ENCODE data around the gene GRB10. TPM values are rescaled to one million over a fixed set of nuclear protein-coding genes. Genes with fewer than 3 reads are reported as not detected.

The GRB10 gene
- total RNA-seq, 2 experiments from 2014 or later: 6.3 to 6.6 TPM

DNA sequence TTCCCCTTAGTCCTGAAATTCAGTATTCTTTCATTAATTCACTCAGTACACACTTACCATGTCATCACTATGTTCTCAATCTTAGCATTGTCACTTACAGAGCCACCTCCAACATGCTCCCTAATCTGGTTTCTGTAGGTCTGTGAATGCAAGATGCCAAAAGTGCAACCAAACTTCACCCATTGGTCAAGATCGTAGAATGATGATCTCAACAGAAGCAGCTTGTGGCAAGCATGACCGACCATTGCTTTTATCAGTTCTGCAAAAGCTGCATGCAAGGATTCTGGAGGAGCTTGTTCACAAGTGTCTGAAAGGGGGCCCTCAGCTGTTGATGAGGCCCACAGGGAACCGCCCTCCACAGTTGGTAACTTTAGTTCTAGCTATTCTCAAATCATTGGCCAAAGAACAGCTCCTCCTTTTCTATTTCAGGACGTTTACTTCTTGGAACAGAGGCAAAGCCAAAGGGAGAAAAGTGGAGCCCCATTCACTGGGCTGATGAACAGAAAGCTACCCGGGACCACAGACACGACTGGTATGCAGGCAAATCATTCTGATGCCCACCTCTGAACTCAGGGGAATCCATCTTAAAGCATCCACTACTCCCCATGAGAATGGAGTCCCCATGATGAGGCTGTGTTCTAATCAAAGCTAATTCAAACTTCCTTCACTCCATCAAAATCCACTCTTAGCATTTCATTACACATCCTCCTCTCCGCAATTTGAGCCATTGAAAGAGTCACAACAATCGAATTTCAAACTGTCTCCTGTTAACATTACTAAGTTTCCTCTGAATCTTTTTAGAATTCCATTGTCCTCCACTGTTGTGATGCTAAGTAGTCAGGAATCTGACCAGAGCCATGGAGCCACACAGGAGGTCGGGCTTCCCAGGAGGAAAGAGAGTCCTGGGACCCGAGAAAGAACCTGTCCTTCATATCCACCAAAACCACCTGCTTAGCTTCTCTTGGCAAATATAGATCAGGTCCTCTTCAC, 13.9 kb downstream of the GRB10 start:
- no peak for ATAC-seq
- H3K27me3 Mint-ChIP-seq (ENCODE audit: low read depth): no peaks in the 10 kb centered on the region
- H3K36me3 Mint-ChIP-seq (ENCODE audit: low read depth): no peaks in the 10 kb centered on the region
- no peaks in the 10 kb centered on the region for H3K9me3 Mint-ChIP-seq (ENCODE audit: insufficient read depth)
- H3K27ac Mint-ChIP-seq: no peak overlapping the region
- ChIA-PET POLR2A (no interaction called here), CTCF (no interaction called here)
- H3K4me3 Mint-ChIP-seq: no peak overlapping the region
- no peak for DNase-seq
- H3K4me1 Mint-ChIP-seq (ENCODE audit: low read depth): no peaks in the 10 kb centered on the region

DNA sequence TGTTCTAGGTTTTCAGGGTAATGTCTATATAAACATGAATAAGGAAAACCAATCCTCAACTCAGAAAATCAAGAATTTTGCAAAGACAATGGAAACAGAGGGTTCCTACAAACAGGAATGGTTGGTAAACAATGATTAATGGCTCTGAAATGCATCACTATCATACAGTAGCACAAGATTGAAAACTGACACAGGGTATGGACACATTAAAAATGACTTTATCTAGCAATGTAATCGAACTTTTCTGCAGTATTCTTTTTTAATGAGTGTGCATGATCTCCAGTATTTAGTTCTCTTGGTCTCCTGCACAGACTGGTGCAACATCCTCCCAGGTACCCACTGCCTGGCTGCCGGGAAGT, 15.9 kb downstream of the GRB10 start:
- DNase-seq (no peak), ATAC-seq (no peak)
- POLR2A ChIA-PET: no interaction called here
- Mint-ChIP-seq H3K27me3 (ENCODE audit: low read depth) (no peaks in the 10 kb centered on the region), H3K4me1 (ENCODE audit: low read depth) (peaks cover 7% of the 10 kb centered on the region), H3K4me3 (no peak overlapping the region), H3K27ac (no peak overlapping the region), H3K9me3 (ENCODE audit: insufficient read depth) (peaks cover 8% of the 10 kb centered on the region), H3K36me3 (ENCODE audit: low read depth) (peaks cover 5% of the 10 kb centered on the region)
- CTCF ChIA-PET: no interaction called here

DNA sequence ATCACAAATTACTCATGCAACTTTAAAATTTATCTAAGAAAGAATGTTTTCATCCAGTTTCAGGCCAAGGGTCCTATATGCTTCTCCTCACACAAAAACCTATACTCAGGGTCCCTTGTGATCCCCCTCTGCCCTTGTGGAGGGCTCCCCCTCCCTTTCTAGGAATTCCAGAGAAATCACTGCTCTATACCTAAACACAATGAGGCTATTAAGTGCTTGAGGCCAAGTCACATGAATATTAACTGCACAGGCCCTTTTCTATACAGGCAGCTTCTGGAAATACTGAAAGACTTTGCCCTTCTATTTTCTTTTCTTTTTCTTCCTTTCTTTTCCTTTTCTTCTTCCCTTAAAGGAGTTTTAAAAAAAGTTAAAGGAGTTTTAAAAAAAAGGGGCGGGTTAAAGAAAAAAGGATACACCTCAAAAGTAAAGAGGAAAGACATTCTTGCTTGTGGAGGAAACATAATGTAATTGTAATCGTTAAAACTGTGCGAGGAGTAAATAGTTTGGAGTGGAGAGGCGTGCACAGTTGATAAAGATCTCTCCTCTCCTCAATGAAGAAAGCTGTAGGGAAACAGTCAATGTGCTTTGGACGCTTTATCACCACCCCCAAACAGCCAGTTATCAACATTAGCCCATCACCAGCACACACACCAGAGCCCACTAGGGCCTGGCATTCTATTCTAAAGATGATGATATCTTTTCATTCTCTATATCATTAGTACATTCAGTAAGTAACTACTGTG, 16.4 kb downstream of the GRB10 start:
- H3K9me3 Mint-ChIP-seq (ENCODE audit: insufficient read depth): peaks cover 9% of the 10 kb centered on the region
- CTCF ChIA-PET: no interaction called here
- H3K27ac Mint-ChIP-seq: no peak overlapping the region
- no peak for ATAC-seq
- no peak for DNase-seq
- peaks cover 12% of the 10 kb centered on the region for H3K4me1 Mint-ChIP-seq (ENCODE audit: low read depth)
- peaks cover 7% of the 10 kb centered on the region for H3K36me3 Mint-ChIP-seq (ENCODE audit: low read depth)
- POLR2A ChIA-PET: no interaction called here
- H3K4me3 Mint-ChIP-seq: no peak overlapping the region
- no peaks in the 10 kb centered on the region for H3K27me3 Mint-ChIP-seq (ENCODE audit: low read depth)

DNA sequence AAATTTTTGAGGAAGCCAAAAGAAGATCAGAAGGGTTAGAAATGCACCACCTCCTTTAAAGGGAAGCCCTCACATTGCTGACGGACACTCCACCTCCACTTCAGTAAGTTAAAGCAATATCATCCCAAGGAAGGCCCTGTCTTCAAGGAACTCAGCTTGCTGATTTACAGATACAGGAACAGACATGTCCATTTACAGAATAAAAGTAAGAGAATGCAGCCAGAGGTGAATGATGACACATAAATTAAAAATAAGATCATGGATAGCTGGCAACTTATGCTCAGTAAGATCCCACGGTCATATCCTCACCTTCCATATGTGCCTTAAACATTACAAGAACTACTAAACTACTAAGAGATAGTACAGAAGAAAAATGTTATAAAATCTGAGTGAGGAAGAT, 20.4 kb downstream of the GRB10 start:
- peaks cover 9% of the 10 kb centered on the region for H3K9me3 Mint-ChIP-seq (ENCODE audit: insufficient read depth)
- ATAC-seq (no peak), DNase-seq (no peak)
- CTCF ChIA-PET: no interaction called here
- H3K27ac Mint-ChIP-seq: no peak overlapping the region
- no peaks in the 10 kb centered on the region for H3K27me3 Mint-ChIP-seq (ENCODE audit: low read depth)
- POLR2A ChIA-PET: no interaction called here
- peaks cover 21% of the 10 kb centered on the region for H3K4me1 Mint-ChIP-seq (ENCODE audit: low read depth)
- H3K4me3 Mint-ChIP-seq: no peak overlapping the region
- peaks cover 9% of the 10 kb centered on the region for H3K36me3 Mint-ChIP-seq (ENCODE audit: low read depth)

DNA sequence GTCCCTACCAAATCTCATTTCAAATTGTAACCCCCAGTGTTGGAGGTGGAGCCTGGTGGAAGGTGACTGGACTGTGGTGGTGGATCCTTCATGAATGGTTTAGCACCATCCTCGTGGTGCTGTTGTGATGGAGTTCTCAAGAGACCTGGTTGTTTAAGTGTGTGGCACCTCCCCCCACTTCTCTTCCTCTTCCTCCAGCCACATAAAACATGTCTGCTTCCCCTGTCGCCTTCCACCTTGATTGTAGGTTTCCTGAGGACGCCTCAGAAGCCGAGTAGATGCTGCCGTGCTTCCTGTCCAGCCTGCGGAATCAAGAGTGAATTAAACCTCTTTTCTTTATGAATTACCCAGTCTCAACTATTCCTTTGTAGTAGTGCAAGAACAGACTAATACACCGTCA, 21.0 kb downstream of the GRB10 start:
- H3K9me3 Mint-ChIP-seq (ENCODE audit: insufficient read depth): peaks cover 9% of the 10 kb centered on the region
- ChIA-PET CTCF (no interaction called here), POLR2A (no interaction called here)
- H3K4me1 Mint-ChIP-seq (ENCODE audit: low read depth): peaks cover 21% of the 10 kb centered on the region
- DNase-seq: no peak
- peak overlapping the region; percentile 77 for H3K27ac Mint-ChIP-seq
- peaks cover 9% of the 10 kb centered on the region for H3K36me3 Mint-ChIP-seq (ENCODE audit: low read depth)
- no peak for ATAC-seq
- H3K4me3 Mint-ChIP-seq: no peak overlapping the region
- H3K27me3 Mint-ChIP-seq (ENCODE audit: low read depth): no peaks in the 10 kb centered on the region

DNA sequence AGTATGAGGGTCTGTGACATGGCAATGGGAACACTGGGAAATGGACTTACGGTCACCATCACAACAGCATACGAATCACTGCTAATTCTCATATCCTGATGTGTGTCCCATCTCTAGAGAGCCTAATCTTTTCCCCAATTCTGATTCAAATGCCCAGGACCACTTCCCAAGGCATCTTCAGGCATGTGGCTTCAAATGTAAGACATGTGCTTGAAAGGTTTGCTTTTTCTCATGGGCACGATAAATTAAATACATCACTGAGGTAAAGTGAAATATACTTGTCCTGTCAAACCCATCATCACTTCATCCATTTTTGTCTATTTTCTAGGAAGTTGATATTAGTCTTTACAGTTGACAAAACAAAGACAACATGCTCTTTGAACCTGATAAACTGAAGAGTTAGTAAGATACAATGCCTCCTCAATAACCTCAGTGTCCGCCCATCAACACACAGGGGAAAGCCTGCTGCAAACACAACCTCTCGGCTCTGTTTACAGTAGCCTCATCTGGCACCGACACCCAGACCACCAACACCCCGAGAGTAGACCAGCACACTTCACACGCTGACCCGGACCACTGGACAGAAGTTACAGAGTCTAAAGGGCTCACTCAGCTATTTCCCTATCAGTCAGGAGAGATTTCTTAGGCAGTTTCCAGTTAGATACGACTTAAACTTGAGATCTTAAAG, 24.8 kb downstream of the GRB10 start:
- H3K27ac Mint-ChIP-seq: no peak overlapping the region
- no peak overlapping the region for H3K4me3 Mint-ChIP-seq
- H3K27me3 Mint-ChIP-seq (ENCODE audit: low read depth): no peaks in the 10 kb centered on the region
- CTCF ChIA-PET: interaction anchor here (1.3 kb wide), 1 partner anchor 383 kb away, joined by 3 read pairs; no protein-coding TSS in a partner anchor
- peaks cover 9% of the 10 kb centered on the region for H3K36me3 Mint-ChIP-seq (ENCODE audit: low read depth)
- POLR2A ChIA-PET: no interaction called here
- peaks cover 9% of the 10 kb centered on the region for H3K9me3 Mint-ChIP-seq (ENCODE audit: insufficient read depth)
- ATAC-seq: no peak
- H3K4me1 Mint-ChIP-seq (ENCODE audit: low read depth): peaks cover 33% of the 10 kb centered on the region
- no peak for DNase-seq

DNA sequence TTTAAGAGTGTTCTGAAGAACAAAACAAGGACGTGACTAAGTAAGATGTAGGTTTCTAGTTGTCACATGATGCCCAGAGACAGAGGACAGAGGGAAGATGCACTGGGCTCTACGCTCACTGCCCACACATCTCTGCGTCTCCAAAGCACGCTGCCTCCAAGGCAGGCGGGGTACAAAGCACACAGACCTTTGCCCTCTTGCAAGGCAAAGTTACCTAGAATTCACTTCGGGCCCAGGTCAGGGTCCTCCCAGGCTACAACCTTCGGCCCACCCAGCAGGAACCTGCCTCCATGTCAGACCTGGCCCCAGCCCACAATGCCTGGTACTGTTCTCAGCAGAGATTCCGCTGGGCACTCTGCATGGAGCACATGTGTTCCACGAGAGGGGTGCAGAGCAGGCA, 26.5 kb downstream of the GRB10 start:
- ChIA-PET POLR2A (no interaction called here), CTCF (no interaction called here)
- peaks cover 19% of the 10 kb centered on the region for H3K4me1 Mint-ChIP-seq (ENCODE audit: low read depth)
- ATAC-seq: no peak
- no peaks in the 10 kb centered on the region for H3K9me3 Mint-ChIP-seq (ENCODE audit: insufficient read depth)
- H3K27me3 Mint-ChIP-seq (ENCODE audit: low read depth): no peaks in the 10 kb centered on the region
- H3K27ac Mint-ChIP-seq: no peak overlapping the region
- H3K36me3 Mint-ChIP-seq (ENCODE audit: low read depth): peaks cover under 1% of the 10 kb centered on the region
- DNase-seq: no peak
- no peak overlapping the region for H3K4me3 Mint-ChIP-seq

DNA sequence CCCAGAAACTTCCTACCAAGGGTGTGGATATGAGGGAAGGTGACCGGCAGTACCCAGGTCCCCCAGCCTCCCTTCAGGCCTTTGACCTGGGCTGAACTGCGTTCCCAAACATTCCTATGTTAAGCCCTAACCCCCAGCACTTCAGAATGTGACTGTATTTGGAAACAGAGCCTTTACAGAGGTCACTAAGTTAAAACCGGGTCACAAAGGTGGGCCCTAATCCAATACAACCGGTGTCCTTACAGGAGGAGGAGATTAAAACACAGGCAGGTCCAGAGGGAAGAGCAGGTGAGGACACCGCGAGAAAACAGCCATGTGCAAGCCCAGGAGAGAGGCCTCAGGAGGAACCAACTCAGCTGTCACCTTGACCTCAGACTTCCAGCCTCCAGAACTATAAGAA, 28.0 kb downstream of the GRB10 start:
- Mint-ChIP-seq H3K27ac (no peak overlapping the region), H3K27me3 (ENCODE audit: low read depth) (no peaks in the 10 kb centered on the region), H3K4me1 (ENCODE audit: low read depth) (peaks cover 12% of the 10 kb centered on the region), H3K4me3 (no peak overlapping the region), H3K9me3 (ENCODE audit: insufficient read depth) (no peaks in the 10 kb centered on the region), H3K36me3 (ENCODE audit: low read depth) (no peaks in the 10 kb centered on the region)
- CTCF ChIA-PET: no interaction called here
- no peak for ATAC-seq
- POLR2A ChIA-PET: no interaction called here
- no peak for DNase-seq

DNA sequence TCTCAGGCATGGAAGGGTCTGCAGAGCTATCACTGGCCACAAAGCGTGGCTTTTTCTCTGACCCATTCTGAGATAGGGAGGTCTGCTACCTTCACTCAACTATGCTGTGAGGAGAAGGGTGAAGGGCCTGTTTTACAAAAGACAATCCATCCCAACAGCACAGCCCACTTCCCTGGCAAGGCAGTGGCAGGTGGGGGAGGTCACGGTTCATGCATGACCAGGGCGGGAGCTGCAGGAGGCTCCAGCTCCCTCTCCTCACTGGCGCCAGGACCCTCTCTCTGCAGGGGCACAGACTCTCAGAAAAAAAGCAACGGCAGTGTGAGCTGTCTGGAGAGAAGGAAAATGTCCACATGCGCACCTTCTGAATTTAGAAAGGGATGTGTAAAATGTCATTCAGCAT, 28.5 kb downstream of the GRB10 start:
- Mint-ChIP-seq H3K9me3 (ENCODE audit: insufficient read depth) (no peaks in the 10 kb centered on the region), H3K27me3 (ENCODE audit: low read depth) (no peaks in the 10 kb centered on the region), H3K4me3 (no peak overlapping the region), H3K4me1 (ENCODE audit: low read depth) (peaks cover 12% of the 10 kb centered on the region), H3K27ac (no peak overlapping the region), H3K36me3 (ENCODE audit: low read depth) (no peaks in the 10 kb centered on the region)
- ChIA-PET CTCF (interaction anchor here (1.8 kb wide), 1 partner anchor 14 kb away, joined by 5 read pairs; no protein-coding TSS in a partner anchor), POLR2A (no interaction called here)
- no peak for DNase-seq
- no peak for ATAC-seq

DNA sequence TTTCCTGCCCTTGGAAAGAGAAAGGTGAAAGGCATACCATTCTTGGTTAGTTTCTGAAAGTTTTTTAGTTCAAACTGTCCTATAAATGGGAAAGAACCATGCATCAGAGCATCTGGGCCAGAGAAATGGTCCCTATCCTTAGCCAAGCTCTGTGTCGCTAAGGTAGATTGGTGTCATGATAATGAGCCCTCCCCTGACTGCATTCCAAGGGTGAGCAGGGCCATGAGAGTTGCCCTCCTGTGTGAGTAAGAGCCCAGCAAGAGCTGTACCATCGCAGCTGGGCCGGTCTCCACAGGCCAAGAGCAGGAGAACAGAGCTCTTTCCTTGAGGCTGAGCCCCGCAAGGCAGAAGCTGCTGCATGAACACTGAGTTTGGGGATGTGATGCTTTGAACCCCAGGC, 30.3 kb downstream of the GRB10 start:
- no peak for DNase-seq
- ChIA-PET POLR2A (interaction anchor here (0.6 kb wide), 1 partner anchor 67 kb away, joined by 3 read pairs; no protein-coding TSS in a partner anchor), CTCF (interaction anchor here (1.8 kb wide), 1 partner anchor 12 kb away, joined by 5 read pairs; no protein-coding TSS in a partner anchor)
- Mint-ChIP-seq H3K27me3 (ENCODE audit: low read depth) (no peaks in the 10 kb centered on the region), H3K9me3 (ENCODE audit: insufficient read depth) (no peaks in the 10 kb centered on the region), H3K27ac (no peak overlapping the region), H3K4me3 (no peak overlapping the region), H3K36me3 (ENCODE audit: low read depth) (no peaks in the 10 kb centered on the region), H3K4me1 (ENCODE audit: low read depth) (peaks cover 12% of the 10 kb centered on the region)
- ATAC-seq: no peak

DNA sequence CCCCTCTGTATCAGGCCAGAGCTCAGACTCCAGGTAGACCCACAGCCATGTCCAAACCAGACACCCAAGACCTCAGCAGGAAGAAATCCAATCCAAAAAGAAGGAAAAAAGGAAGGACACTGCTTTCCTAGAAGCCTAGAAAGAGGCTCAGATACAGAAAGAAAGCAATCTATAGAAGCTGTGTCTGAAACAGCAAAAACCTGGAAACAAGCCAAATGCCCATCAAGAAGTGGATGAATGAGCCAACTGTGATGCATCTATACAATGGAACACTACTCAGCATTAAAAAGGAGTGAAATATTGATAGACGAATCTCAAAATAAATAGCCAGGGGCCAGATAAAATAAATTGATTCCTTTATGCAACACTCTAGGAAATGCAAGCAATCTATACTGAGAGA, 31.6 kb downstream of the GRB10 start:
- no peak for ATAC-seq
- no peaks in the 10 kb centered on the region for H3K36me3 Mint-ChIP-seq (ENCODE audit: low read depth)
- ChIA-PET POLR2A (no interaction called here), CTCF (interaction anchor here (0.6 kb wide), 1 partner anchor 760 kb away, joined by 3 read pairs; no protein-coding TSS in a partner anchor)
- no peaks in the 10 kb centered on the region for H3K9me3 Mint-ChIP-seq (ENCODE audit: insufficient read depth)
- H3K27ac Mint-ChIP-seq: no peak overlapping the region
- H3K27me3 Mint-ChIP-seq (ENCODE audit: low read depth): no peaks in the 10 kb centered on the region
- DNase-seq: no peak
- no peak overlapping the region for H3K4me3 Mint-ChIP-seq
- H3K4me1 Mint-ChIP-seq (ENCODE audit: low read depth): peaks cover 12% of the 10 kb centered on the region

DNA sequence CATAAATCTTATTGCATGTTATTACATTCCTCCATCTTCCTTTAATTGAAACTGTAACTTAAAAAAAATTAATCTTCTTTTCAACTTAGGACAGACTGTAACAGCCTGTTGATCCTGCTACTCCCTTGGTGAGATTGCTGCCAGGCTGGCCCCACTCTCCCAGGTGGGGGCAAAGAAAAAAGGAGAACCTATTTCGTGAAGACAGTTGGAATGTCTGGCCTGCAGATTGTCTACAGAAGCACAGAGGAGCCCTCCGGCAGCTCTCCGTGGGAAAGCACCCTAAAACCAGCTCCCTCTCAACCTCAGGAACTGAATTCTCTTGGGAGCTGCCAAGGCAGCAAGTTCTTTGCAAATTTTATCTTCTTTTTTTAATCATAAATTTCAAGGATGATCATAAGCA, 32.8 kb downstream of the GRB10 start:
- POLR2A ChIA-PET: no interaction called here
- CTCF ChIA-PET: interaction anchor here (1.3 kb wide), 1 partner anchor 10 kb away, joined by 3 read pairs; no protein-coding TSS in a partner anchor
- H3K4me3 Mint-ChIP-seq: no peak overlapping the region
- DNase-seq (no peak), ATAC-seq (no peak)
- H3K36me3 Mint-ChIP-seq (ENCODE audit: low read depth): no peaks in the 10 kb centered on the region
- H3K27me3 Mint-ChIP-seq (ENCODE audit: low read depth): no peaks in the 10 kb centered on the region
- no peaks in the 10 kb centered on the region for H3K9me3 Mint-ChIP-seq (ENCODE audit: insufficient read depth)
- peaks cover 12% of the 10 kb centered on the region for H3K4me1 Mint-ChIP-seq (ENCODE audit: low read depth)
- no peak overlapping the region for H3K27ac Mint-ChIP-seq
